HG02884 (cell line): Measurements from ENCODE around the gene ABL1.

Experiments used
- ATAC-seq: cut with Tn5 transposase; IDR thresholded peaks from one replicate; pipeline ENCODE4 v1.9.1; 2021; ENCODE audit warnings: mild to moderate bottlenecking, moderate library complexity; ENCODE audit not compliant: unreplicated experiment

ABL1 gene

DNA sequence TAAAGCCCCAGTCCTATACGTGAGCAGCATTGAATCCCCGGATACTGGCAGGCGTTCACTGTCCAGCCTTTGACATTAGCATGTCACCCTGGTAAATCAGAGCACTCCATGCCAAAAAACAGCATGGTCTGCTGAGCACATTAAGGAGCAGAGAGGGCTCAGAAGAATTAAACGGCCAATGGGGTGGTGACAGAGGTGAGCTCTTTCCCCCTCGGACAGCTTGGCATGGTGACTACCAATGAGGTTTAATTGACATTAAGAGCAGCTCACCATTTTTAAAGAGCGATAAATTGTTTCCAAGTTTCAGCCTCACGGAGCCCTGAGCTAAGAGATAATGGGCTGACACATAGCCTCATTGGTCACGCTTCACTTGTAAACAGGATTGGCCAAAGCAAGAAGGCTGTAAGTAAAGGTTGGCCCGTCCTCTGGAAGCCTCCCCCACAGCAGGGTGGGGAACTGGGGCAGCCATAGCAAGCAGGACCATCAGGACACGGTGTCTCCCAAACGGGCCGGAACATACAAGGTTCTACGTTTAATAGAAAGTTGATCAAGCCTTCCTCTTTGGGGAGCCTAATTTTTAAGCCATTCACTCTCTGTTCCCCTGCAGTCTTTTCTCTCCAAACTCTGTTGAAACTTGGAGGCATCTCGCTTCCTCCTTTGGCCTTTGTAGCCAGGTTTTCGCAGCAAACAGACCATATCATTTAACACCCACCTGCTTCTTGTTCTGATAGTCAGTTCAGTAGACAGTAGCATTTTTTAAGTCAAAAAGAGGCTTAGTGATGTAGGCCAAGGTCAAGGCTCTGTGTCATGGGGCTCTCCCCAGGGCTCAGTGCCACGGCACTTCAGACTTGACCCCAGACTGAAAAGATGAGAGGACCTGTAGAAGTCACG is 35.7 kb downstream of the ABL1 start:
- ATAC-seq, result peak; percentile 50

DNA sequence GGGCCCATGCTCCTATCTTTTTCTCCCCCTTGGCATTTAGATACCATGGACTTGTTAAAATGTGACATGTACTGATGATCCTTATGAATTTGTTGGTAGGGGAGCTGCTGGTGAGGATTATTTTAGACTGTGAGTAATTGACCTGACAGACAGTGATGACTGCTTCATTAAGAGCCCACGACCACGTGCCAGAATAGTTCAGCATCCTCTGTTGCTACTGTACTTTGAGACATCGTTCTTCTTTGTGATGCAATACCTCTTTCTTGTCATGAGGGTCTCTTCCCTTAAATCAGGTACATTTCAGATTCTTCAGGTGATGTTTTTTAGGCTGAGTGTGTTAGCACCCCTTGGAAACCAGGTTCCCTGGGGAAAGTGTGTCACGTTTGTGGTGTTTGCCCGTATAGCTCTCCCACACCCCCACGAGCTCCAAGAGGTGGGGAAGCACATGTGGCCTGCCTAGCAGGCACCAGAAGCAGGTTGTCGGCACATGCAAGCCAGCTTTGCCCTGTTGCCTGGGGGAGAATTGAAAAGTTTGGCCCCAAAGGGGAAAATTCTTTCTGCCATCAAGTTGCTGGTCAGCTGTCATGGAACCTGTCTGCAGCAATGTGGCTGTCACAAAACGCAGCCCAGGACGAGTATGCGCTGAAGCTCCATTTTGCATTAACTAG is 36.5 kb downstream of the ABL1 start:
- ATAC-seq, result no peak

DNA sequence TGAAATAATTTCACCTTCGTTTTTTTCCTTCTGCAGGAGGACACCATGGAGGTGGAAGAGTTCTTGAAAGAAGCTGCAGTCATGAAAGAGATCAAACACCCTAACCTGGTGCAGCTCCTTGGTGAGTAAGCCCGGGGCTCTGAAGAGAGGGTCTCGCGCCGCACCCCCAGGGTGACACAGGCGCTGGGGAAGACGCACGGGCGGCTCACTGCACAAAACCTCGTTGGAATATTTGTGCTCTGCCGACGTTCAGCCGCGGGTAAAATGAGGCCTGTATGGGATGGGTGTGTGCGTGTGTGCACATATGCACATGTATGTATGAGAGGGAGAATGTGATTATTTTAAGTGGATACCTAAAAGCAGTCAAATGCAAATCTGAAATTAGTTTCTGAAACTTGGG is 37.0 kb downstream of the ABL1 start:
- ATAC-seq, result no peak

- ATAC-seq, result no peak
Observed at GRCh38 chr9:130872508-130872907, 37.5 kb downstream of the ABL1 start.

DNA sequence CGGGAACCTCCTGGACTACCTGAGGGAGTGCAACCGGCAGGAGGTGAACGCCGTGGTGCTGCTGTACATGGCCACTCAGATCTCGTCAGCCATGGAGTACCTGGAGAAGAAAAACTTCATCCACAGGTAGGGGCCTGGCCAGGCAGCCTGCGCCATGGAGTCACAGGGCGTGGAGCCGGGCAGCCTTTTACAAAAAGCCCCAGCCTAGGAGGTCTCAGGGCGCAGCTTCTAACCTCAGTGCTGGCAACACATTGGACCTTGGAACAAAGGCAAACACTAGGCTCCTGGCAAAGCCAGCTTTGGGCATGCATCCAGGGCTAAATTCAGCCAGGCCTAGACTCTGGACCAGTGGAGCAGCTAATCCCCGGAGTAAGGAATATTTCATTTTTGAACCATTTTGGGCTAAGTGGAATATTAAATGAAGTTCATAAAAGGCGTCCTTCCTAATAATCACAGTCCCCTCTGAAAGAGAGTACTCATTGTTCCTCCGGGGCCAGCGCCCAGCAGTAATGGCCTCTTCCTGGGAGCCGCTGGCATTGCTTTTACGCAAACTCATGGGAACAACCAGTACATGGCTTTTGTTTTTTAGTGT is 38.0 kb downstream of the ABL1 start:
- no peak for ATAC-seq

GRCh38 chr9:130873966-130874365 is 38.9 kb downstream of the ABL1 start:
- ATAC-seq, result no peak

GRCh38 chr9:130874783-130875182 is 39.7 kb downstream of the ABL1 start:
- no peak for ATAC-seq

DNA sequence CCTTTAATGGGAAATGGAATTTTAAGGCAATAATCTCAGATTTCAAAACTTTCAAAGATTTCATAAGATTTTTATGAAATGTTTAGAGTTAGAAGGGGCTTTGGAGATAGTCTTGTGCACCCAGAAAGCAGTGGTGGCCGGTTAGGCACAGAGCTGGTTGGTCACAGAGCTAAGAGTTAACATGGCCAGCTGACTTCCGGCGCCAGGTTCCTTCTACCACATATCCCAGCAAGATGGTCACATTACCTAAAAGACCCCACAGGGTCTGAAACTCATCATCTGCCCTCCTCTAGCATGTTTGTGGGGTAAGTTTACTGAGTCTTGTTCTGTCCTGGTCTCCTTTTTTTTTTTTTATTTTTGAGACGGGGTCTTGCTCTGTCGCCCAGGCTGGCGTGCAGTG is 42.2 kb downstream of the ABL1 start:
- ATAC-seq, result no peak

- ATAC-seq, result no peak
Observed at GRCh38 chr9:130878295-130878694, 43.2 kb downstream of the ABL1 start.

- ATAC-seq, result no peak
Observed at GRCh38 chr9:130879863-130880411, 44.9 kb downstream of the ABL1 start.

DNA sequence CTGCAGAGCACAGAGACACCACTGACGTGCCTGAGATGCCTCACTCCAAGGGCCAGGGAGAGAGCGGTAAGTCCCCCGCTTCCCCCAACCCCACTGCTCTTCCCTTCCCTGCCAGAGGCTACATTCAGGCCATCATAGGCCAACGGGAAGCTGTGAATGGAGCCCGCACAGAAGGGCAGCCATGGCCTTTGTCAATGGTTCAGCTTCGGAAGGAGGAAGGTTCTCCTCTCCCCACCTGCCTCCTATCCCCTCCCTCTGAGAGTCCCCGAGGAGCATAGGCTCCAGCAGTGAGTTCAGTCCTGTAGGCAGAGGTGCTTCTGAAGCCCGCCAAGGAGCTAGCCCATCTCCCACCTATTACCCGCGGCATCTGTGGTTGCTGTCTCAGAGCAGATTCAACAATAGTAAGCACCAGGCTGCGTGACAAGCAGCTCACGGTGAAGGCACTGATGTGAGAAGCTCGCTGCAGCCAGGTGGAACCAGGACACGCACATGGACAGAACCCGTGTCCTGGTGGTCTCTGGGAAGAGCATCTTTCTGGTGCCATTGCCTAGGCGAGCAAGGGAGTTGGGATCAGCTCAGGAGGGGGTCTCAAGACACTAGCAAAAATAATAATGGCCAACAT is 45.7 kb downstream of the ABL1 start:
- no peak for ATAC-seq

DNA sequence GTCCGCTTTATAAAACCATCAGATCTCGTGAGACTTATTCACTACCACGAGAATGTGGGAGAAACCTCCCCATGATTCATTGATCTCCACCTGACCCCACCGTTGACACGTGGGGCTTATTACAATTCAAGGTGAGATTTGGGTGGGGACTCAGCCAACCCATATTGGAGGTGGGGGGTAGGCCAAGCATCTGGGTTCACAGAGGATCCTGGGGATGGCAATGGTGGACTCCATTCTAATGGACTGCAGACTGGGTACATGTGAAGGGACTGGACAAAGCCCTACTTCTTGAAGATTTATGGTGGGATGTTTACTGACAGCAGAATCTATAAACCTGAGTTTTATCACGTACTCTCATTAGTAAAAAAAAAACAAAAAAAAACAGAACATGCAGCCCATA is 46.5 kb downstream of the ABL1 start:
- ATAC-seq, result no peak

DNA sequence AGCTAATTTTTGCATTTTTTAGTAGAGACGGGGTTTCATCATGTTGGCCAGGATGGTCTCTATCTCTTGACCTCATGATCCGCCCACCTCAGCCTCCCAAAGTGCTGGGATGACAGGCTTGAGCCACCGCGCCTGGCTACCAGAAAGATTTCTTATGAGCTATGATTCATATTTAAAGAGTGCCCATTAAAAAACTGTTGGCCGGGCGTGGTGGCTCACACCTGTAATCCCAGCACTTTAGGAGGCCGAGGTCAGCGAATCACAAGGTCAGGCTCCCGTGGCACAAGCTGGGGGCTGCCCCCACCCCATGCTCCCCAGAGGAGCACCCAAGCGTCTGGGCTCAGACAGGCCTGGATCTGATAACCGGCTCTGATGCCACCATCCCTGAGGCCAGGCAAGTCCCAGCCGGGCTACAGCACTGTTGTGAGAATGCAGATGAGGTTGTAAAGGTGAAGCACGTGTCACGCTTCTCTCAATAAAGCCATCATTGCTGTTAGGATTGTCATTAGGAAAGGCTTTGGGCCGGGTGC is 47.7 kb downstream of the ABL1 start:
- ATAC-seq, result no peak

GRCh38 chr9:130883479-130883878 is 48.4 kb downstream of the ABL1 start:
- ATAC-seq, result no peak

DNA sequence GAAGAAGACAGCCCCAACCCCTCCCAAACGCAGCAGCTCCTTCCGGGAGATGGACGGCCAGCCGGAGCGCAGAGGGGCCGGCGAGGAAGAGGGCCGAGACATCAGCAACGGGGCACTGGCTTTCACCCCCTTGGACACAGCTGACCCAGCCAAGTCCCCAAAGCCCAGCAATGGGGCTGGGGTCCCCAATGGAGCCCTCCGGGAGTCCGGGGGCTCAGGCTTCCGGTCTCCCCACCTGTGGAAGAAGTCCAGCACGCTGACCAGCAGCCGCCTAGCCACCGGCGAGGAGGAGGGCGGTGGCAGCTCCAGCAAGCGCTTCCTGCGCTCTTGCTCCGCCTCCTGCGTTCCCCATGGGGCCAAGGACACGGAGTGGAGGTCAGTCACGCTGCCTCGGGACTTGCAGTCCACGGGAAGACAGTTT is 49.1 kb downstream of the ABL1 start:
- ATAC-seq, result no peak

- no peak for ATAC-seq
Observed at GRCh38 chr9:130884542-130885483, 49.8 kb downstream of the ABL1 start.

- no peak for ATAC-seq
Observed at GRCh38 chr9:130885484-130886375, 50.7 kb downstream of the ABL1 start.

GRCh38 chr9:130886981-130887380 is 51.9 kb downstream of the ABL1 start:
- ATAC-seq, result no peak
